ENCODE data around the gene SLC12A3.
"Not testable (repeated sequence)": the region's sequence is repeated elsewhere in the genome, so short reads cannot be mapped to it uniquely, and the experiment has no call there.

SLC12A3 gene

DNA sequence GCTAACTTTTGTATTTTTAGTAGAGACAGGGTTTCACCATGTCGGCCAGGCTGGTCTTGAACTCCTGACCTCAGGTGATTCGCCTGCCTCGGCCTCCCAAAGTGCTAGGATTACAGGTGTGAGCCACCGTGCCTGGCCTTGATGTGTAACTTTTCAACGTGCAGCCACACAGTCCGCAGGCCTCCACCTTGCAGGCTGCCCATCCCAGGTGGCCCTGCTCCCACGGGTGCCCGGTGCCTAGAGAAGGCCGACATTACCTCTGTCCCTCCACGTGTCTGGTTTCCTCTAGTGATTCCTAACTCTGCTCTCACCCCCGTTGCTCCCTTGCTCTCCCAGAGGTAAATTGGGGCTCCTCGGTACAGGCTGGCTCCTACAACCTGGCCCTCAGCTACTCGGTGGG, 19.9 kb downstream of the SLC12A3 start:
- H3K4me1 ChIP-seq (ENCODE audit: insufficient read depth, low read length); H3K36me3 ChIP-seq (ENCODE audit: insufficient read depth, low read length); H3K9ac ChIP-seq (ENCODE audit: low read depth, low read length); H3K9me3 ChIP-seq (ENCODE audit: control insufficient read depth, insufficient read depth, low read length): not testable (repeated sequence)

GRCh38 chr16:56885446-56886162, 20.6 kb downstream of the SLC12A3 start:
- Histone ChIP-seq H3K36me3 (ENCODE audit: insufficient read depth, low read length) (no peaks in the 10 kb centered on the region), H3K4me1 (ENCODE audit: insufficient read depth, low read length) (no peaks in the 10 kb centered on the region), H3K9ac (ENCODE audit: low read depth, low read length) (no peak overlapping the region), H3K9me3 (ENCODE audit: control insufficient read depth, insufficient read depth, low read length) (peaks cover 9% of the 10 kb centered on the region)

DNA sequence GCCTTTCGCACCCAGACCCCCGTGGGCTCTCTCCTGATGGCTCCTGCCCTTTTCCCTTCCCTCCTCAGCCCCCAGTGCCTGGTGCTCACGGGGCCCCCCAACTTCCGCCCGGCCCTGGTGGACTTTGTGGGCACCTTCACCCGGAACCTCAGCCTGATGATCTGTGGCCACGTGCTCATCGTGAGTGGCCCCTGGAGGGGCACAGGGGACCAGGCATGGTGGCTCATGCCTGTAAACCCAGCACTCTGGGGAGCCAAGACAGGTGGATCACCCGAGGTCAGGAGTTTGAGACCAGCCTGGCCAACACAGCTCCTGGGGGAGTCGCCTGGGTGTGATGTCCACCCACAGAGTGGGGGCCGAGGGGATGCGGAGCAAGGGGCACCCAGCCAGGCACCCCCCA, 21.3 kb downstream of the SLC12A3 start:
- Histone ChIP-seq H3K9me3 (ENCODE audit: control insufficient read depth, insufficient read depth, low read length) (peaks cover 9% of the 10 kb centered on the region), H3K4me1 (ENCODE audit: insufficient read depth, low read length) (no peaks in the 10 kb centered on the region), H3K36me3 (ENCODE audit: insufficient read depth, low read length) (no peaks in the 10 kb centered on the region), H3K9ac (ENCODE audit: low read depth, low read length) (no peak overlapping the region)

GRCh38 chr16:56886826-56887225, 21.8 kb downstream of the SLC12A3 start:
- Histone ChIP-seq H3K9me3 (ENCODE audit: control insufficient read depth, insufficient read depth, low read length) (peaks cover 9% of the 10 kb centered on the region), H3K9ac (ENCODE audit: low read depth, low read length) (no peak overlapping the region), H3K4me1 (ENCODE audit: insufficient read depth, low read length) (no peaks in the 10 kb centered on the region), H3K36me3 (ENCODE audit: insufficient read depth, low read length) (no peaks in the 10 kb centered on the region)

DNA sequence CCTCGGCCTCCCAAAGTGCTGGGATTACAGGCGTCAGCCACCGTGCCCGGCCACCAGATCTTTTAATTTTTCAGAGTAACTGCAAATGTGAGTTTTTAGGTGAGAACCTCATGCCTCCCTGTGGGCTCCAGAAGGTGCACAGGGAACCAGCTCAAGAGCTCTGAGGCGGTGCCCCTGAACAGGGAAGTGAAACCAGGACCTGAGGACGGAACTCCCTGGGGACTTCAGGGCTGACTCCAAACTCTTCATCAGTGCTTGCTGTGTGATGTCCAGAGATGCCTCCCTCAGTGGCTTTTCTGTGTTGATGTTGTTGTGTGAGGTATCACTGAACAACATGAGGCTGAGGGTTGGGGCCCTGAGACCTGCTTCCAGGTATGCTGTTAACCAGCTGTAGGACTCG, 23.8 kb downstream of the SLC12A3 start:
- no peak overlapping the region for H3K9ac ChIP-seq (ENCODE audit: low read depth, low read length)
- no peaks in the 10 kb centered on the region for H3K4me1 ChIP-seq (ENCODE audit: insufficient read depth, low read length)
- peaks cover 9% of the 10 kb centered on the region for H3K9me3 ChIP-seq (ENCODE audit: control insufficient read depth, insufficient read depth, low read length)
- H3K36me3 ChIP-seq (ENCODE audit: insufficient read depth, low read length), result no peaks in the 10 kb centered on the region

DNA sequence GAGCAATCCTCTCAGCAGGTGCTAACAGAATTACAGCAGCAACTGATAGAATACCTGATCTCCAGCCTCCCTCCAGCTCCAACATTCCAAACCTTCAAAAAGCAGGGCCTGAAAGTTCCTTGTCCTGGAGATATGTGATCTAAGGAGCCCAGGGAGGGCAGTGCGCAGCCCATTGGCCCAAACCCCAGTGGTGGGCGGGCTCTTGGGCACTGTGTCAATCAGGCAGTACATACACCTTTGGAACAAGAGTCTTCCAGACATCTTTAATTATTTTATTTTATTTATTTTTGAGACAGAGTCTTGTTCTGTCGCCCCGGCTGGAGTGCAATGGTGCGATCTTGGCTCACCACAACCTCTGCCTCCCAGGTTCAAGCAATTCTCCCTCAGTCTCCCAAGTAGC, 24.2 kb downstream of the SLC12A3 start:
- no peaks in the 10 kb centered on the region for H3K4me1 ChIP-seq (ENCODE audit: insufficient read depth, low read length)
- H3K9ac ChIP-seq (ENCODE audit: low read depth, low read length), result no peak overlapping the region

GRCh38 chr16:56891685-56892084, 26.7 kb downstream of the SLC12A3 start:
- no peaks in the 10 kb centered on the region for H3K4me1 ChIP-seq (ENCODE audit: insufficient read depth, low read length)
- no peaks in the 10 kb centered on the region for H3K36me3 ChIP-seq (ENCODE audit: insufficient read depth, low read length)
- H3K9ac ChIP-seq (ENCODE audit: low read depth, low read length), result no peak overlapping the region
- H3K9me3 ChIP-seq (ENCODE audit: control insufficient read depth, insufficient read depth, low read length), result no peaks in the 10 kb centered on the region

More for the DNA sequence above, 24.2 kb downstream of the SLC12A3 start:
- Histone ChIP-seq H3K9me3 (ENCODE audit: control insufficient read depth, insufficient read depth, low read length) (peaks cover 9% of the 10 kb centered on the region), H3K36me3 (ENCODE audit: insufficient read depth, low read length) (no peaks in the 10 kb centered on the region)

DNA sequence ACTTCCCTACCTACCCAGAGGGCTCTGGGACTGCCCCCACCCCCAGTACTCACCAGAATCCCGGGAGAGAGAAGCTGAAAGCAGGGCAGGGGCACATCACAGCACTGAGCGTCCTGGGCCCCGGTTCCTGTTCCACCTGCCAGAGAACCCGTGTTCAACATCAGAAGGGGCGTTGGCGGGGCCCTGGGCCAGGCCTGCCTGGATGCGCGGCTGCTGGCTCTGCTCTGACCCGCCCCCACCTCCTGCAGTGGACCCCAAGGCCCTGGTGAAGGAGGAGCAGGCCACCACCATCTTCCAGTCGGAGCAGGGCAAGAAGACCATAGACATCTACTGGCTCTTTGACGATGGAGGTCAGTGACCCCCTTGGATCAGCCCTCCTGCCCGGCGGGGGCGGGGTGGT, 27.7 kb downstream of the SLC12A3 start:
- H3K36me3 ChIP-seq (ENCODE audit: insufficient read depth, low read length), result no peaks in the 10 kb centered on the region
- H3K9ac ChIP-seq (ENCODE audit: low read depth, low read length), result no peak overlapping the region
- no peaks in the 10 kb centered on the region for H3K4me1 ChIP-seq (ENCODE audit: insufficient read depth, low read length)

DNA sequence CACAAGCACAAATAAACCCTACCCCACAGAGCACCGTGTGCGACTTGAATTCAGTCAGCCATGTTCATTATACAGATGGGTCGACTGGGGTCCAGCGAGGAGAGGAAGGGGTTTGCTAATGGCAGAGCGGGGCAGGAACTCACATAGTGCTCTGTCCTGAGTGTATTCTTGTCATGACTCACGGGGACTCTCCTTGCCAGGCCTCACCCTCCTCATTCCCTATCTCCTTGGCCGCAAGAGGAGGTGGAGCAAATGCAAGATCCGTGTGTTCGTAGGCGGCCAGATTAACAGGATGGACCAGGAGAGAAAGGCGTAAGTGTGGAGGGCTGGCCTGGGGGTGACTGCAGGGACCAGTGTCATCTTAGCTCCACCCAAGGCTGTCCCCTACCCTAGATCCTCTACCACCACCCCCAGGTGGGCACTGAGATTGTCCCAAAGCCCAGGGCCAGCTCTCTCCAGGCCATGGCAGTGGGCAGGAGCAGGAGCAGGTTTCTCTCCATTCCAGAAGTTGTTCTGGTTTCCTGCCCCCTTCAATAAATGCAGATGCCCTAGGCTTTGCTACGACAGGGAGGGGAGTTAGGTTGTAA, 29.4 kb downstream of the SLC12A3 start:
- Histone ChIP-seq H3K4me1 (ENCODE audit: insufficient read depth, low read length) (no peaks in the 10 kb centered on the region), H3K36me3 (ENCODE audit: insufficient read depth, low read length) (no peaks in the 10 kb centered on the region), H3K9me3 (ENCODE audit: control insufficient read depth, insufficient read depth, low read length) (no peaks in the 10 kb centered on the region), H3K9ac (ENCODE audit: low read depth, low read length) (no peak overlapping the region)

More for the DNA sequence above, 27.7 kb downstream of the SLC12A3 start:
- no peaks in the 10 kb centered on the region for H3K9me3 ChIP-seq (ENCODE audit: control insufficient read depth, insufficient read depth, low read length)

DNA sequence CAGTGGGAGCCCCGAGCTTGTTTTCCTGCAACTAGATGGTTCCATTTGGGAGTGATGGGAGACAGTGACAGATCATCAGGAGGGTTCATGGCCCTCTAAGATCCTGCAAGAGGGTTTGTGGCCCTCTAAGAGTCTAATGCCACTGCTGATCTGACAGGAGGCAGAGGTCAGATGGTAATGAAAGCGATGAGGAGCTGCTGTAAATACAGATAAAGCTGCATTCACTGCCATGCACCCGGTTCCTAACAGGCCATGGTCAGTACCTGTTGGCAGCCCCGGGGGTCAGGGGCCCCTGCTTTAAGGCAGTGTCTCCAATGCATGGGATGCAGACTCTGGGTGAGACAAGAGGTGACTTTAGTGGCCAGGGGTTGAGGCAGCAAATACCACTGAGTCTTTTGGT, 30.8 kb downstream of the SLC12A3 start:
- Histone ChIP-seq H3K9me3 (ENCODE audit: control insufficient read depth, insufficient read depth, low read length) (no peaks in the 10 kb centered on the region), H3K36me3 (ENCODE audit: insufficient read depth, low read length) (no peaks in the 10 kb centered on the region), H3K4me1 (ENCODE audit: insufficient read depth, low read length) (no peaks in the 10 kb centered on the region), H3K9ac (ENCODE audit: low read depth, low read length) (no peak overlapping the region)

- H3K4me1 ChIP-seq (ENCODE audit: insufficient read depth, low read length), result no peaks in the 10 kb centered on the region
Observed at GRCh38 chr16:56896244-56896643, 31.2 kb downstream of the SLC12A3 start.

DNA sequence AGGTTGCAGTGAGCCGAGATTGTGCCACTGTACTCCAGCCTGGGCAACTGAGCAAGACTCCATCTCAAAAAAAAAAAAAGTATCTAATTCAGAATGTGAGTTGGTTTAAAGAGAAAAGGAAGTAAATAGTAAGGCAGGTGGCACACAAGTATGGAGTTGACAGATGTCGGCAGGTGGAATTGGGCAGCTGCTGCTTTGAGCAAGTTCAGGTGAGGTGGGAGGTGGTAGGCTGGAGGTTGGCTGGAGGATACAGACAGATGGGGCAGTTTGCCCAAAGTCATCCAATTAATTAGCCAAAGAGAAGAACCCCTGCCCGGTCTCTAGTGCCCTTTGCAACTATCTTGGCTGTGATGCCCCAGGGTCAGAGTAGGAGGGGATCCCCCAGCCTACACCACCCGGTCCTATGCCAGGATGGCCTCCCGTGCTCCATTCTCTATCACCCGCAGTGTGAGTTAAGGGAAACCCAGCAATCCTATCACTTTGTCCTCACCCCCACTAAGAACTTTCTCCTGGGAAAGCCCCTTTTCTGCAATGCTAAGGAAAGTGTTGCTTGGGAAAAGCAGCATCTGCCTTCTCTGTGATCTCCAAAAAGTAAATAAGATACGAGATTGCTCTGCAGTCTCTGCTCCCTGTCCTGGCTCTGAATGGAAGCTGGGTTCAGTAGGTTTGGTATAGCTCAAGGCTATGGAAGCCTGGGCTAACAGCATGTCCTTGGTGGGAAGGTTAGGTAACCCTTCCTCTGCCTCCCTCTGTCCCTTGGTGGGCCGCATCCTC, 32.2 kb downstream of the SLC12A3 start:
- no peak overlapping the region for H3K9ac ChIP-seq (ENCODE audit: low read depth, low read length)
- H3K9me3 ChIP-seq (ENCODE audit: control insufficient read depth, insufficient read depth, low read length), result no peaks in the 10 kb centered on the region
- H3K36me3 ChIP-seq (ENCODE audit: insufficient read depth, low read length), result no peaks in the 10 kb centered on the region
- H3K4me1 ChIP-seq (ENCODE audit: insufficient read depth, low read length), result no peaks in the 10 kb centered on the region

More at GRCh38 chr16:56896244-56896643, 31.2 kb downstream of the SLC12A3 start:
- no peaks in the 10 kb centered on the region for H3K36me3 ChIP-seq (ENCODE audit: insufficient read depth, low read length)
- H3K9ac ChIP-seq (ENCODE audit: low read depth, low read length), result no peak overlapping the region
- H3K9me3 ChIP-seq (ENCODE audit: control insufficient read depth, insufficient read depth, low read length), result no peaks in the 10 kb centered on the region

DNA sequence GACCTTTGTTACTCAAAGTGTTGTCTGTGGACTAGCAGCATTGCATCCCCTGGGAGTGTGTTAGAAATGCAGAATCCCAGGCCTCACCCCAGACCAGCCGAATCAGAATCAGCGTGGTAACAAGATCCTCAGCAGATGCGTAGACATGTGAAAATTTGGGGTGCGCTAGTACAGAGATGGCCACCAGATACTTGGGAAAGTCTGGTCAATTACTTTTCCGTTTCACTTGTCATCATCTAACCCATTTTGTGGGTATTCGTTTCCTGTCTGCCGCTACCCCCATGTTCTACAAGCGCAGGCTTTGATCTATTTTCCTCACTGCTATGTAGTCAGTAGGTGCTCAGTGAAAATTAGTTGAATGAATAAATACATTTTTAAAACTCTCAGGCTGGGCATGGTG, 33.8 kb downstream of the SLC12A3 start:
- Histone ChIP-seq H3K9me3 (ENCODE audit: control insufficient read depth, insufficient read depth, low read length) (no peaks in the 10 kb centered on the region), H3K36me3 (ENCODE audit: insufficient read depth, low read length) (no peaks in the 10 kb centered on the region), H3K9ac (ENCODE audit: low read depth, low read length) (no peak overlapping the region), H3K4me1 (ENCODE audit: insufficient read depth, low read length) (no peaks in the 10 kb centered on the region)

DNA sequence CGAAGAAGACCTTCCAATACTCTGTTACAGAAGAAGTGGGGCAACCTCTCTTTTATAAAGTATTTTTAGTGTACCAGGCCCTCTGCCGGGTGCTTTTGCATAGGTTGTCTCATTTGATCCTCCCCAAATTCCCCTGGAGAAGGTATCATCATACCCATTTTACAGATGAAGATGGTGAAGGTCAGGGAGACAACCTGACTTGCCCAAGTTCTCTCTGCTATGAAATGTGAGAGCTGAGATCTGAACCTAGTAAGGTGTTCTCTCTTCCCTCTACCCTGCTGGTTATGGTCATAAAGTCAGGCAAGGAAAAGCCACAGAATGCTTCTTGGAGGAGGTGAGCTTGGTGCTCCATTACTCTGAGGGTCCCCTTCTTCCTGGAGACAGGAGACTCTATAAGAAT, 38.9 kb downstream of the SLC12A3 start:
- Histone ChIP-seq H3K36me3 (ENCODE audit: insufficient read depth, low read length) (no peaks in the 10 kb centered on the region), H3K4me1 (ENCODE audit: insufficient read depth, low read length) (no peaks in the 10 kb centered on the region; the same call in 1 of the 2 replicates), H3K9ac (ENCODE audit: low read depth, low read length) (no peak overlapping the region), H3K9me3 (ENCODE audit: control insufficient read depth, insufficient read depth, low read length) (no peaks in the 10 kb centered on the region; the same call in 1 of the 2 replicates)

DNA sequence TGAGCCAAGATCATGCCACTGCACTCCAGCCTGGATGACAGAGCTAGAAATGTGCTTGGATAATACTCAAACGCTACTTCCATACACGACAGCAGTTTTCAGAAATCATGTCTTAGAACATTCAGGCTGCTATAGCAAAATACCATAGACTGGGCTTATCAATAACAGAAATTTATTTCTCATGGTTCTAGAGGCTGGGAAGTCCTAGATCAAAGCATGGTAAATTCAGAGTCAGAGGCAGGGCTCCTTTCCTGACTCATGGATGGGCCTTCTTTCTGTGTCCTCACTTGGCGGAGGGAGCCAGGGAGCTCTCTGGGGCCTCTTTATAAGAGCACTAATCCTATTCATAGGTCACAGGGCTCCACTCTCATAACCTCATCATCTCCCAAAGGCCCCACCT, 42.4 kb downstream of the SLC12A3 start:
- no peaks in the 10 kb centered on the region; the same call in 1 of the 2 replicates for H3K9me3 ChIP-seq (ENCODE audit: control insufficient read depth, insufficient read depth, low read length)
- no peak overlapping the region for H3K9ac ChIP-seq (ENCODE audit: low read depth, low read length)
- peaks cover 18% of the 10 kb centered on the region for H3K4me1 ChIP-seq (ENCODE audit: insufficient read depth, low read length)
- no peaks in the 10 kb centered on the region for H3K36me3 ChIP-seq (ENCODE audit: insufficient read depth, low read length)

Data from ES-I3 (cell line).